ENCODE measurements around the gene COG2.

The COG2 gene

DNA sequence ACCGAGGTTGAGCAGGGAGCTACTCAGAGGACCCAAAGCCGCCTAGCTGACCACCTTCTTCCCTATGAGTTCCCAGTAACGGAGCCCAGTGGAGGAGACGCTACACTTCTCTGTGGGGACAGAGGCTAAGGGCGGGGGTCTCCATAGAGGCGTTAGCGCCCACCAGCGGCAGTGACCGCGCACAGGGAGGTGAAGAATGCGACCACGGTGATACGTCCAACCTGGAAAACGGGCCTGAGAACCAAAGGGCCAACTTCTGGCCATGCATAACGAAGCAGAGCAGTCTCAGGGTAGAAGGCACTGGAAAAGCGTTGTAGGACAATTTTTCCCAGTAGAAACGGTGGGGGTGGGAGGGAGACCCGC is 400 bp upstream of the COG2 start:
- POLR2A ChIA-PET, result no interaction called here
- TF ChIP-seq, protein P1, sequence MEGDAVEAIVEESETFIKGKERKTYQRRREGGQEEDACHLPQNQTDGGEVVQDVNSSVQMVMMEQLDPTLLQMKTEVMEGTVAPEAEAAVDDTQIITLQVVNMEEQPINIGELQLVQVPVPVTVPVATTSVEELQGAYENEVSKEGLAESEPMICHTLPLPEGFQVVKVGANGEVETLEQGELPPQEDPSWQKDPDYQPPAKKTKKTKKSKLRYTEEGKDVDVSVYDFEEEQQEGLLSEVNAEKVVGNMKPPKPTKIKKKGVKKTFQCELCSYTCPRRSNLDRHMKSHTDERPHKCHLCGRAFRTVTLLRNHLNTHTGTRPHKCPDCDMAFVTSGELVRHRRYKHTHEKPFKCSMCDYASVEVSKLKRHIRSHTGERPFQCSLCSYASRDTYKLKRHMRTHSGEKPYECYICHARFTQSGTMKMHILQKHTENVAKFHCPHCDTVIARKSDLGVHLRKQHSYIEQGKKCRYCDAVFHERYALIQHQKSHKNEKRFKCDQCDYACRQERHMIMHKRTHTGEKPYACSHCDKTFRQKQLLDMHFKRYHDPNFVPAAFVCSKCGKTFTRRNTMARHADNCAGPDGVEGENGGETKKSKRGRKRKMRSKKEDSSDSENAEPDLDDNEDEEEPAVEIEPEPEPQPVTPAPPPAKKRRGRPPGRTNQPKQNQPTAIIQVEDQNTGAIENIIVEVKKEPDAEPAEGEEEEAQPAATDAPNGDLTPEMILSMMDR (IDR thresholded peaks at IDR 0.05; ENCODE audit: insufficient read depth, low read length, missing control alignments), result no peak
- DNase-seq (ENCODE audit: low read depth, low spot score), result no peak
- CTCF ChIA-PET, result interaction anchor here (0.6 to 4.2 kb wide), 26 partner anchors 8 to 217 kb away, joined by 3 to 60 read pairs (median 5); partner anchors contain the start of gene AGT
- peak overlapping the region; percentile 97 for H3K4me3 ChIP-seq (ENCODE audit: low read depth, low read length)

DNA sequence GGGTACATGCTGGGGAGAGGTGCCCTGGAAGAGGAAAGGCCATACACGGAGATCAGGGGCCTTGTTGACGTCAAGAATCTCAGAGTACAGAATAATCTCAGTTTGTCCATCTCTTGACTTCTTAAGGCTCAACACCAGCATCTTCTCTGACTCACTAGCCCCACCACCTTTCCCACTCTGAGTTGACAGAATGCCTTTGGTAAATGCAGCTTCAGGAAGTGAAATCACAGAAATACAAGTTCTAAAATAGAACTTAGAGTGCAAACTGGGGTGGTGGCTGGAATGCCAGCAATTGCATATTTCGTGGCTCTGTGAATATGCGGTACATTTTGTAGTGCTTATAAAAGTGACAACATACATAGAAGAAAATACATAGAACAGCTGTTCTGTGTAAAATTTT is 1.6 kb downstream of the COG2 start:
- TF ChIP-seq, protein P1 (IDR thresholded peaks at IDR 0.05; ENCODE audit: insufficient read depth, low read length, missing control alignments), result no peak
- ChIA-PET POLR2A (no interaction called here), CTCF (interaction anchor here (1.2 to 4.2 kb wide), 8 partner anchors 12 to 568 kb away, joined by 3 to 60 read pairs (median 5); no protein-coding TSS in a partner anchor)
- H3K4me3 ChIP-seq (ENCODE audit: low read depth, low read length), result no peak overlapping the region; the same call in 1 of the 2 replicates
- DNase-seq (ENCODE audit: low read depth, low spot score), result peak; percentile 45

DNA sequence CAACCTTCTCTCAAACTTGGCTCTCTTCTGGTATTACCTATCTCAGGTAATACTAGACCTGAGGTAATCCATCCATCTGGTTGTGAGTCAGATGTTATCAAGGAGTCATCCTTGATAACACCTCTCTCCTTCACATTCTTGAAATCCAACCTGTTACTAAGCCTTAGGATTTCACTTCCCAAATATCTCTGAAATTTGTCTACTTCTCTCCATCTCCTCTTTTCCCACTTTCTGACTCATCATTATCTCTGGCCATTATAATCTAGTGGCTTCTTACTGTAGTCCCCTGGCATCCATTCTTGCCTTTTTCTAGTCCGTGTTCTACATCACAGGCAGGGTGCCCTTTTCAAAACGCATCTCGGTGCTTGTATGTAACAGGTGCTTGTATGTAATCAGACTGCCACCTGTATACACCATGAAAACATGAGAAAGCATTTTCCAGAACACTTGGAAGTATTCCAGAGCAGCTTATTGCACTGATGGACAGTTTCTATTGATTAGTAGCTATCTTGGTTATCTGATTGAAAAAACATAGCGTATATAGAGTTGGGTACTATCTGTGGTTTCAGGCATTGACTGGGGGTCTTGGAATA is 4.5 kb downstream of the COG2 start:
- POLR2A ChIA-PET, result no interaction called here
- CTCF ChIA-PET, result no interaction called here
- no peak for DNase-seq (ENCODE audit: low read depth, low spot score)
- TF ChIP-seq, protein P1 (IDR thresholded peaks at IDR 0.05; ENCODE audit: insufficient read depth, low read length, missing control alignments), result no peak
- no peak overlapping the region for H3K4me3 ChIP-seq (ENCODE audit: low read depth, low read length)

DNA sequence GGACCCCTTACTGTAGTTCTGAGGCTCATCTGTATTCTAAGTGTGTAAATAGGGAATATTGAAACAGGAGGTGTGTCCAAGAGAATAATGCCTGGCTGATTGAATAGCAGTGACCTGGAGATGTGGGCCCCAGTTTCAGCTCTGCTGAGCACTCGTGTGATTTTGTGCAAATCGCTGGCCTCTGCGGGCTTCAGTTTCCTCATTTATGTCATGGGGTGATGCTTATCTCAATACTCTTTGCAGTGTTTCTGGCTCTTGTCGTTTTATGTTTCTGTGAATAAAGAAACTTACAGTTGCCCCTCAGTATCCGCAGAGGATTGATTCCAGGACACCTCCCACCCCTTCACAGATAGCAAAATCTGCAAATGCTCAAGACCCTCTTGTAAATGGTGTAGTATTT is 5.0 kb downstream of the COG2 start:
- DNase-seq (ENCODE audit: low read depth, low spot score), result no peak
- H3K4me3 ChIP-seq (ENCODE audit: low read depth, low read length), result no peak overlapping the region
- CTCF ChIA-PET, result no interaction called here
- TF ChIP-seq, protein P1 (IDR thresholded peaks at IDR 0.05; ENCODE audit: insufficient read depth, low read length, missing control alignments), result no peak
- POLR2A ChIA-PET, result no interaction called here

DNA sequence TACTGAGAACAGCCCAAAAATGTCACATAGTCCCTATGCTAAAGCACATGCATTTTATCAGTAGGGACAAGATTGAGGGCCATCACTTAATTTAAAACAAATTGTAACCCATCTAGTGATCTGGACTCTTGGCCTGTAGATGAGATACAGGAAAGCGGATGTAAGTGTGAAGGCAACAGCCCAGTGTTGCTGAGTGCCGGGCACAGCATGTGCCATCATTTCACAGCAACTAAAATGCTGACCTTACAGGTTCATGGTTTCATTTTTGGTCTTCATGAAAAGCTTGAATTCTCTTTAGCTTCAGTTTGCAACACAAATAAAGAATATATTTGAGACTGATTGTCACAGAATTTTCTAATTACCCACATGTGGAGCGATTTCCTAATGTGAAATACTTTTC is 5.8 kb downstream of the COG2 start:
- H3K4me3 ChIP-seq (ENCODE audit: low read depth, low read length), result no peak overlapping the region
- POLR2A ChIA-PET, result no interaction called here
- CTCF ChIA-PET, result no interaction called here
- TF ChIP-seq, protein P1 (IDR thresholded peaks at IDR 0.05; ENCODE audit: insufficient read depth, low read length, missing control alignments), result no peak
- DNase-seq (ENCODE audit: low read depth, low spot score), result no peak

DNA sequence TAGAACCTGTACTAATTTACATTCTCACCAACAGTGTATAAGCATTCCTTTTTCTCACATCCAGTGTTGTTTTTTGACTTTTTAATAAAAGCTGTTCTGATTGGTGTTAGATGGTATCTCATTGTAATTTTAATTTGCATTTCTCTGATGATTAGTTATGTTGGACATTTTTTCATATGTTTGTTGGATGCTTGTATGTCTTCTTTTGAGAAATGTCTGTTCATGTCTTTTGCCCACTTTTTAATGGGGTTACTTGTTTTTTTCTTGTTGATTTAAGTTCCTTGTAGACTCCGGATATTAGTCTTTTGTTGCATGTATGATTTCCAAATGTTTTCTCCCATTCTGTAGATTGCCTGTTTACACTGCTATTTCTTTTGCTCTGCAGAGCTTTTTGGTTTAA is 8.0 kb downstream of the COG2 start:
- no peak overlapping the region for H3K4me3 ChIP-seq (ENCODE audit: low read depth, low read length)
- TF ChIP-seq, protein P1 (IDR thresholded peaks at IDR 0.05; ENCODE audit: insufficient read depth, low read length, missing control alignments), result no peak
- DNase-seq (ENCODE audit: low read depth, low spot score), result no peak
- CTCF ChIA-PET, result interaction anchor here (0.9 to 2.2 kb wide), 3 partner anchors 7 to 122 kb away, joined by 3 to 19 read pairs (median 8); partner anchors contain the start of gene COG2
- POLR2A ChIA-PET, result no interaction called here

Data from AG04449 (cell line).